ENCODE measurements around the gene SCARB1. TPM values are rescaled to one million over a fixed set of nuclear protein-coding genes. Genes with fewer than 3 reads are reported as not detected.

SCARB1 gene
- total and polyA plus RNA-seq, 7 experiments from 2014 or later: 2.2 to 7.1 (median 4.0) TPM

DNA sequence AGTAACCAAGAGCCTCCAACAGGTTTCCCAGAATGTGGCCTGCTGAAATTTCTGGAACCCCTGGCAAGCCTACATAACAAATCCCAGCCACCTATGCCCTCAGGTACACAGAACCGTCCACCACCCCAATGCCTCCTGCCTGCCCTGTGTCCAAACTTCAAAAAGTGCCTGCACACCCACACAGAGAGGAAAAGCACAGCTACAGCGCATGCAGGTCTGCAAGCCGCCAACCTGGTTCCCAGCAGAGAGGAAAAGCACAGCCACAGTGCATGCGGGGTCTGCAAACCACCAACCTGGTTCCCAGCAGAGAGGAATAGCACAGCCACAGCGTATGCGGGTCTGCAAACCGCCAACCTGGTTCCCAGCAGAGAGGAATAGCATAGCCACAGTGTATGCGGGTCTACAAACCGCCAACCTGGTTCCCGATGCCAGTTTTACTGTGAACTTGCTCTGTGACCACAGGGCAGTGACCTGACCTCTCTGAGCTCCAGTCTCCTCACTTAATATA is 113.5 kb downstream of the SCARB1 start:
- peaks cover 4 to 16% (median 11%) of the 10 kb centered on the region in 5 donors for H3K27me3 Mint-ChIP-seq
- Histone ChIP-seq H3K4me3 (ENCODE audit: low read length) (no peak overlapping the region), H3K4me1 (ENCODE audit: control insufficient read depth in 2 of 2, insufficient read depth in 2 of 2, low read length in 2 of 2) (peaks cover 5% of the 10 kb centered on the region in 2 donors), H3K27me3 (ENCODE audit: control insufficient read depth in 2 of 2, insufficient read depth in 2 of 2, low read length in 2 of 2) (no peaks in the 10 kb centered on the region), H3K36me3 (ENCODE audit: control insufficient read depth in 2 of 3, insufficient read depth in 3 of 3, low read length in 3 of 3) (no peaks in the 10 kb centered on the region), H3K27ac (ENCODE audit: low read depth, low read length) (no peak overlapping the region), H3K9me3 (ENCODE audit: control insufficient read depth in 2 of 3, low read length in 3 of 3) (no peaks in the 10 kb centered on the region)
- DNase-seq: no peak
- H3K4me1 Mint-ChIP-seq: peaks cover 7 to 17% (median 13%) of the 10 kb centered on the region in 7 donors
- no peak overlapping the region for H3K4me3 Mint-ChIP-seq
- H3K27ac Mint-ChIP-seq: no peak overlapping the region
- intact Hi-C loops (cut with micrococcal nuclease): no loop called here
- ATAC-seq: no peak
- no peaks in the 10 kb centered on the region for H3K36me3 Mint-ChIP-seq
- ChIA-PET CTCF (interaction anchor here (0.5 kb wide), 1 partner anchor 550 kb away, joined by 6 read pairs; no protein-coding TSS in a partner anchor), POLR2A (no interaction called here)
- H3K9me3 Mint-ChIP-seq: peaks cover 0 to 8% (median 2%) of the 10 kb centered on the region in 11 donors

DNA sequence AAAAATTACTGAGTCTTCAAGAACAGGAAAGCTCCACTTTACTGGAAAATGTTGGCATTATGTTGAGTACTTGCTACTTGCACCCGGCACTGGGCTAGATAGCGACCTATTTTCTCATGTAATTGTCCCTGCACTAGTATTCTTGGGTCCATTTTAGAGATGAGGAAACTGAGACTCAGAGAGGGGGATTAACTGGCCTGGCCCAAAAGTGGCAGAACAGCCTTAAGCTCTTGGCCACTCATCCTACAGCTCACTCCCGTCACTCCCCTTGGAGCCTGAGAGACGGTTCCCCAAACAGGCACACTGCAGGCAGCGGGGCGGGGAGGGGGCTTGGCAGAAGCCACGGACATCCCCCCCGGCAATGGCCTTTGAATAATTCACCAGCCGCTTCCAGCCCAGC is 113.9 kb downstream of the SCARB1 start:
- Mint-ChIP-seq H3K36me3 (no peaks in the 10 kb centered on the region), H3K27me3 (peaks cover 5 to 17% (median 11%) of the 10 kb centered on the region in 5 donors), H3K4me1 (peaks cover 7 to 14% (median 10%) of the 10 kb centered on the region in 7 donors), H3K27ac (no peak overlapping the region), H3K9me3 (peaks cover 0 to 8% (median 2%) of the 10 kb centered on the region in 11 donors), H3K4me3 (no peak overlapping the region)
- Histone ChIP-seq H3K9me3 (ENCODE audit: control insufficient read depth in 2 of 3, low read length in 3 of 3) (no peaks in the 10 kb centered on the region), H3K36me3 (ENCODE audit: control insufficient read depth in 2 of 3, insufficient read depth in 3 of 3, low read length in 3 of 3) (no peaks in the 10 kb centered on the region), H3K4me1 (ENCODE audit: control insufficient read depth in 2 of 2, insufficient read depth in 2 of 2, low read length in 2 of 2) (peaks cover under 1 to 5% of the 10 kb centered on the region in 2 donors), H3K4me3 (ENCODE audit: low read length) (no peak overlapping the region), H3K27ac (ENCODE audit: low read depth, low read length) (no peak overlapping the region), H3K27me3 (ENCODE audit: control insufficient read depth in 2 of 2, insufficient read depth in 2 of 2, low read length in 2 of 2) (no peaks in the 10 kb centered on the region)
- CTCF ChIA-PET: interaction anchor here (0.5 kb wide), 1 partner anchor 550 kb away, joined by 6 read pairs; no protein-coding TSS in a partner anchor
- ATAC-seq (no peak), DNase-seq (no peak)
- intact Hi-C loops (cut with micrococcal nuclease): no loop called here
- POLR2A ChIA-PET: no interaction called here

DNA sequence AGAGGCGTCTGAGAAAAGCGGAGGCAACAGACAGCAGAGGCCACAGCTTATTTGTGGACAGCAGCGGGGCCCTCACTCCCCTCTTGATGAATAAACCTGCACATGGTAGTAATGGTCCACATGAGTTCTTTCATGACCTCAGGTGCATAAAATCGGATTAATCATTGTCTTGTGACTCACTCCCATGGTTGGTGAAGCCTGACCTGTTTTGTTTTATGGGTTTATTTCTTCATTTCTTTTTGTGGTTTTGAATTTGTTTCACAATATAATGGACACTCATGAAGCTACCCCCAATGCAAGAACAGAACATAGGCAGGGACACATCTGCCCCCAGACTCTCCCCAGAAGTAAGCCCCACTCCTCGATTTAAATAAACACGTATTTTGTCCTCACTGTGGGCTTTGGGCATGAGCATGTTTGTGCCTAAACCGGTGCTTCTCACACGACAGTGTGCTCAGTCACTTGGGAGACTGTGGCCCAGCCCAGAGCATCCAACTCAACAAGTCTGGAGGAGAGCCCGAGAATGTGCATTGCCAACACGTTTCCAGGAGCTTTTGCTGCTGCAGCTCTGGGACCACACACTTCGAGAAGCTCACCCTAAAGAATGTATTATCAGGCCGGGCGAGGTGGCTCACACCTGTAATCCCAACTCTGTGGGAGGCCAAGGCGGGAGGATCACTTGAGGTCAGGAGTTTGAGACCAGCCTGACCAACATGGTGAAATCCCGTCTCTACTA is 116.1 kb downstream of the SCARB1 start:
- Mint-ChIP-seq H3K9me3 (no peaks in the 10 kb centered on the region), H3K4me3 (no peak overlapping the region), H3K36me3 (no peaks in the 10 kb centered on the region), H3K4me1 (peaks cover 7 to 14% (median 11%) of the 10 kb centered on the region in 7 donors), H3K27me3 (peaks cover 5 to 17% (median 7%) of the 10 kb centered on the region in 5 donors), H3K27ac (no peak overlapping the region)
- DNase-seq (no peak), ATAC-seq (peak; percentile 64)
- Histone ChIP-seq H3K9me3 (ENCODE audit: control insufficient read depth in 2 of 3, low read length in 3 of 3) (no peaks in the 10 kb centered on the region), H3K27me3 (ENCODE audit: control insufficient read depth in 2 of 2, insufficient read depth in 2 of 2, low read length in 2 of 2) (no peaks in the 10 kb centered on the region), H3K4me1 (ENCODE audit: control insufficient read depth in 2 of 2, insufficient read depth in 2 of 2, low read length in 2 of 2) (peaks cover 0 to 5% of the 10 kb centered on the region in 2 donors), H3K4me3 (ENCODE audit: low read length) (no peak overlapping the region), H3K36me3 (ENCODE audit: control insufficient read depth in 2 of 3, insufficient read depth in 3 of 3, low read length in 3 of 3) (no peaks in the 10 kb centered on the region), H3K27ac (ENCODE audit: low read depth, low read length) (no peak overlapping the region)
- ChIA-PET CTCF (no interaction called here), POLR2A (no interaction called here)
- intact Hi-C loops (cut with micrococcal nuclease): no loop called here

DNA sequence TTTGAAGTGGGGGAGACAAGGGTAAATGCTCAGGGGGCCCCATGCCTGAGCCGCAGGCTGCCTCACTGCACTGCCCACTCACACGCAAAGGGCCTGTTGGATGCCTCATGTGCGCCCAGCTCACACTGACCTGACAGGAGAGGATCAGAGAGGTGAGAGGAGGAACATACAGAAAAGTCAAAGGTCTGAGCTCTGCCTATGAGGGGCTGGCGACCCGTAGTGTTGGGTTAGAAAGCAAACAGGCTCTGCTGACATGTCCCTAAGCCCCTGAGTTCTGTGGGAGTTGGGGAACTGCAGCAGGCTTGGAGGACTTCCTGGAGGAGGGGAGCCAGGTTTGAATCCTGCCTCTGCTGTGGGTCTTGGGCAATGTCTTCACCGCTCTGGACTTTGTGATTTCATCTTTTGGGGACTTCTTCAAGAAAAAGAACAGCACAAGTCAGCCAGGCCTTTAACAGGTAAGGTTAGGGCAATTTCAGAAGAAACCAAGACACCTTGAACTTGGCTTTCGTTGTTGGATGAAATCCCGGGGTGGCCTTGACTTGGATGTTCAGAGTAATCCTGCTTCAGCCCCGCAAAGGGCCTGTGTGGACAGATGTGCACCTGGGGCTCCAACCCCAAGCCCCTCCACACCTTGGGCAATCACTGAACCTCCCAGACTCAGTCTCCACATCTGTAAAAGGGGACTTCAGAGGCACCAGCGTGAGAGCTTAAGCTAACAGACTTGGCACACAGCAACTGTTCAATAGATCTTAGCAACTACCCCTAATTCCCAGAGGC is 116.8 kb downstream of the SCARB1 start:
- peaks cover 7 to 14% (median 11%) of the 10 kb centered on the region in 7 donors for H3K4me1 Mint-ChIP-seq
- H3K27me3 Mint-ChIP-seq: peaks cover 5 to 17% (median 7%) of the 10 kb centered on the region in 5 donors
- Histone ChIP-seq H3K36me3 (ENCODE audit: control insufficient read depth in 2 of 3, insufficient read depth in 3 of 3, low read length in 3 of 3) (no peaks in the 10 kb centered on the region), H3K27ac (ENCODE audit: low read depth, low read length) (no peak overlapping the region), H3K4me1 (ENCODE audit: control insufficient read depth in 2 of 2, insufficient read depth in 2 of 2, low read length in 2 of 2) (peaks cover 0 to 5% of the 10 kb centered on the region in 2 donors), H3K27me3 (ENCODE audit: control insufficient read depth in 2 of 2, insufficient read depth in 2 of 2, low read length in 2 of 2) (no peaks in the 10 kb centered on the region), H3K9me3 (ENCODE audit: control insufficient read depth in 2 of 3, low read length in 3 of 3) (no peaks in the 10 kb centered on the region), H3K4me3 (ENCODE audit: low read length) (no peak overlapping the region)
- H3K36me3 Mint-ChIP-seq: no peaks in the 10 kb centered on the region
- peak overlapping the region in 3 of 10 donors; percentile 47 to 66 (median 62) for H3K4me3 Mint-ChIP-seq
- intact Hi-C loops (cut with micrococcal nuclease): no loop called here
- ATAC-seq (no peak), DNase-seq (no peak)
- no peaks in the 10 kb centered on the region for H3K9me3 Mint-ChIP-seq
- H3K27ac Mint-ChIP-seq: peak overlapping the region in 2 of 9 donors; percentile 37 to 38
- ChIA-PET POLR2A (no interaction called here), CTCF (no interaction called here)

DNA sequence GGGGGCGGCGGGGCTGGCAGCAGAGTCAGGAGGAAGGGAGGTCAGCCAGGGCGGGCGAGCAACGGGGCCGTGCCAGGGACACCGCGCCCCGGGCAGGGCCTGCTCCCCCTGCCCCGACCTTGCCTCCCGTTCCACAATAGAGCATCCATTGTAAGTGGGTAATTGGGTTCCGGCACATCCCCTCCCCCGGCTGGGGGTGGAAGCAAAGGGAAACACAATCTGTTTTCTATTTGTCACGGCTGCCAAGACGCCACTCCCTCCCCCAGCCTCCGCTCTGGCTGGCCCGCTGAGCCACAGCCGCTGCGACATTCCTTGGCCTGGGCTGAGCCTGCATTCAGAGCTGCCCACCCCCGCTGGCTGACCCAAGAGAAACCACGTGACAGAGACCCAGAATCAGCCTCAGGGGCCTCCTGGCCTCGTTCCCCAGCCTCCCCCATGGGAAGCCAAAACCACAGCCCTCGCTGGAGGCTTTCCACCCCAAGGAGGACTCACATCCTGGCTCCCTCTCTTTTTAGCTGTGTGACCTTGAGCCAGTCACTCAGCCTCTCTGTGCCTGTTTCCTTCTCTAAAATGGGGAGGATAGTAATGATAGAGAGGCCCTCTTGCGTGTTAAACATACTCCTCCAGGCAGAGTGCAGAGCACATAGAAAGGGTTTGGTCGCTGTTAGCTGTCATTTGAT is 117.6 kb downstream of the SCARB1 start:
- peak overlapping the region in 3 of 9 donors; percentile 37 to 55 (median 45) for H3K27ac Mint-ChIP-seq
- H3K4me3 ChIP-seq (ENCODE audit: low read length): no peak overlapping the region

DNA sequence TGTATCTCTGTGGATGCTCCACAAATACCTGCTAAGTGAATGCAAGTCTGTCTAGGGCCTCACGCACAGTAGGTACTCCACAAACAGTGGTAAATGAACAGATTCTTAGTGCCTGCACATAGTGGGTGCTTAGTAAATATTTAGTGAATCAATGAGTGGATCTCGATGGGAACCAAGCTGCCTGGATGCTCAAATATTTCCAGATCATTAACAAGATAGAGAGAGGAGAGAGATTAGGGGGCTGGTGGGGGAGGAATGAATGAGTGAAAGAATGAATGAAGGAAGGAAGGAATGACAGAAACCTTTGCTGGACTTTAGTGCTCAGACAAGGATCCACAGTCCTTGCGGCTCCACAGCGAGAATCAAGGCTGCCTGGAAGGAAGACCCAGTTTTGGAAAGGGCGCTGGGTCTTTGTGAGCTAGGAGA is 118.2 kb downstream of the SCARB1 start:
- CTCF ChIA-PET: no interaction called here
- H3K9me3 Mint-ChIP-seq: no peaks in the 10 kb centered on the region
- H3K4me1 Mint-ChIP-seq: peaks cover 7 to 17% (median 14%) of the 10 kb centered on the region in 7 donors
- Histone ChIP-seq H3K4me3 (ENCODE audit: low read length) (no peak overlapping the region), H3K27ac (ENCODE audit: low read depth, low read length) (no peak overlapping the region), H3K36me3 (ENCODE audit: control insufficient read depth in 2 of 3, insufficient read depth in 3 of 3, low read length in 3 of 3) (no peaks in the 10 kb centered on the region), H3K9me3 (ENCODE audit: control insufficient read depth in 2 of 3, low read length in 3 of 3) (no peaks in the 10 kb centered on the region), H3K4me1 (ENCODE audit: control insufficient read depth in 2 of 2, insufficient read depth in 2 of 2, low read length in 2 of 2) (peaks cover 0 to 5% of the 10 kb centered on the region in 2 donors), H3K27me3 (ENCODE audit: control insufficient read depth in 2 of 2, insufficient read depth in 2 of 2, low read length in 2 of 2) (no peaks in the 10 kb centered on the region)
- H3K27ac Mint-ChIP-seq: no peak overlapping the region
- peaks cover 5 to 17% (median 7%) of the 10 kb centered on the region in 5 donors for H3K27me3 Mint-ChIP-seq
- DNase-seq (no peak), ATAC-seq (no peak)
- no peaks in the 10 kb centered on the region for H3K36me3 Mint-ChIP-seq
- intact Hi-C loops (cut with micrococcal nuclease): no loop called here
- POLR2A ChIA-PET: no interaction called here
- peak overlapping the region in 7 of 10 donors; percentile 1 to 70 (median 37) for H3K4me3 Mint-ChIP-seq

More for the DNA sequence above, 117.6 kb downstream of the SCARB1 start:
- peak in 4 of 9 donors; percentile 13 to 36 (median 22) for DNase-seq
- H3K4me1 Mint-ChIP-seq: peaks cover 7 to 16% (median 12%) of the 10 kb centered on the region in 7 donors
- intact Hi-C loops (cut with micrococcal nuclease): no loop called here
- Histone ChIP-seq H3K9me3 (ENCODE audit: control insufficient read depth in 2 of 3, low read length in 3 of 3) (no peaks in the 10 kb centered on the region), H3K27me3 (ENCODE audit: control insufficient read depth in 2 of 2, insufficient read depth in 2 of 2, low read length in 2 of 2) (no peaks in the 10 kb centered on the region), H3K27ac (ENCODE audit: low read depth, low read length) (no peak overlapping the region), H3K4me1 (ENCODE audit: control insufficient read depth in 2 of 2, insufficient read depth in 2 of 2, low read length in 2 of 2) (peaks cover 0 to 5% of the 10 kb centered on the region in 2 donors), H3K36me3 (ENCODE audit: control insufficient read depth in 2 of 3, insufficient read depth in 3 of 3, low read length in 3 of 3) (no peaks in the 10 kb centered on the region)
- peaks cover 5 to 18% (median 7%) of the 10 kb centered on the region in 5 donors for H3K27me3 Mint-ChIP-seq
- peak overlapping the region in 8 of 10 donors; percentile 47 to 70 (median 58) for H3K4me3 Mint-ChIP-seq
- ATAC-seq: peak; percentile 68
- H3K36me3 Mint-ChIP-seq: no peaks in the 10 kb centered on the region
- POLR2A ChIA-PET: no interaction called here
- H3K9me3 Mint-ChIP-seq: no peaks in the 10 kb centered on the region
- CTCF ChIA-PET: no interaction called here
